Left renal pelvis (tissue), 4 donors: ENCODE measurements around the gene SERPINA6. TPM values are rescaled to one million over a fixed set of nuclear protein-coding genes. Genes with fewer than 3 reads are reported as not detected.
"Not testable (repeated sequence)": the region's sequence is repeated elsewhere in the genome, so short reads cannot be mapped to it uniquely, and the experiment has no call there.

ENCODE experiments used
- DNase-seq, 4 donors: peaks; one replicate each; pipeline ENCODE4 v3.0.0-alpha.2; 2013; ENCODE audit warnings: low read depth in 4 of 4, low spot score in 3 of 4
- polyA plus RNA-seq, 4 donors: library from polyadenylated mRNA; unstranded; fragments of 120-200 nt; gene quantifications; one replicate each; pipeline ENCODE4 v1.2.1, GENCODE V29; 2013; ENCODE audit not compliant: insufficient read length in 4 of 4

The SERPINA6 gene
- polyA plus RNA-seq, result 1 to 10 TPM; 1.4 to 7.3 (median 3.9) TPM

GRCh38 chr14:94322648-94323570 is at the start of gene SERPINA6:
Gene SERPINA6, minus strand, starts transcription at chr14:94323336. Its CDS starts 8,688 bp downstream, at chr14:94314648.
- DNase-seq, result peak in 1 of 4 donors; percentile 2

GRCh38 chr14:94372021-94372605 is 49.0 kb upstream of the SERPINA6 start:
- DNase-seq, result no peak

GRCh38 chr14:94370524-94370910 is 47.4 kb upstream of the SERPINA6 start:
- DNase-seq, result no peak

- not testable (repeated sequence) for DNase-seq
These were observed 46.8 kb upstream of the SERPINA6 start for GRCh38 chr14:94369766-94370523.

- no peak for DNase-seq
These were observed 45.8 kb upstream of the SERPINA6 start for GRCh38 chr14:94368956-94369355.

- no peak for DNase-seq
These were observed 45.1 kb upstream of the SERPINA6 start for GRCh38 chr14:94368243-94368590.

- DNase-seq, result no peak
These were observed 44.5 kb upstream of the SERPINA6 start for GRCh38 chr14:94367347-94368242.

GRCh38 chr14:94366146-94366915 is 43.2 kb upstream of the SERPINA6 start, which contains the start of gene SERPINA2:
Gene SERPINA2, minus strand, starts transcription at chr14:94366698.
- DNase-seq, result no peak

GRCh38 chr14:94365624-94366023 is 42.5 kb upstream of the SERPINA6 start:
- no peak for DNase-seq

- no peak for DNase-seq
These were observed 41.8 kb upstream of the SERPINA6 start for GRCh38 chr14:94364964-94365363.

GRCh38 chr14:94364037-94364436 is 40.9 kb upstream of the SERPINA6 start:
- DNase-seq, result no peak

GRCh38 chr14:94363151-94363624 is 40.1 kb upstream of the SERPINA6 start:
- DNase-seq, result no peak

GRCh38 chr14:94362614-94363133 is 39.5 kb upstream of the SERPINA6 start:
- no peak for DNase-seq

- DNase-seq, result no peak
These were observed 38.5 kb upstream of the SERPINA6 start for GRCh38 chr14:94361682-94362081.

- DNase-seq, result no peak
These were observed 37.9 kb upstream of the SERPINA6 start for GRCh38 chr14:94360945-94361565.

GRCh38 chr14:94357166-94357565 is 34.0 kb upstream of the SERPINA6 start:
- no peak for DNase-seq

- DNase-seq, result no peak
These were observed 33.4 kb upstream of the SERPINA6 start for GRCh38 chr14:94356379-94357056.
